ENCODE data around the gene GRIK4. TPM values are rescaled to one million over a fixed set of nuclear protein-coding genes. Genes with fewer than 3 reads are reported as not detected.

Gene GRIK4
- total RNA-seq, 1 donor from 2014 or later, result 0.06 TPM

GRCh38 chr11:120858740-120859139 is 347.2 kb downstream of the GRIK4 start:
- TF ChIP-seq CTCF (conservative IDR thresholded peaks at IDR 0.05; ENCODE audit: low read depth, low read length), result no peak
- DNase-seq (ENCODE audit: low read depth), result no peak
- H3K4me3 ChIP-seq (ENCODE audit: low read depth, low read length), result no peak overlapping the region

- DNase-seq (ENCODE audit: low read depth), result no peak
Measured at GRCh38 chr11:120859552-120860295, 348.2 kb downstream of the GRIK4 start.

GRCh38 chr11:120863359-120863758 is 351.8 kb downstream of the GRIK4 start:
- TF ChIP-seq CTCF (conservative IDR thresholded peaks at IDR 0.05; ENCODE audit: low read depth, low read length), result no peak
- no peak overlapping the region for H3K4me3 ChIP-seq (ENCODE audit: low read depth, low read length)
- DNase-seq (ENCODE audit: low read depth), result peak; percentile 4

More at GRCh38 chr11:120859552-120860295, 348.2 kb downstream of the GRIK4 start:
- no peak for TF ChIP-seq CTCF (conservative IDR thresholded peaks at IDR 0.05; ENCODE audit: low read depth, low read length)
- H3K4me3 ChIP-seq (ENCODE audit: low read depth, low read length), result no peak overlapping the region

- no peak for DNase-seq (ENCODE audit: low read depth)
- no peak for TF ChIP-seq CTCF (conservative IDR thresholded peaks at IDR 0.05; ENCODE audit: low read depth, low read length)
- no peak overlapping the region for H3K4me3 ChIP-seq (ENCODE audit: low read depth, low read length)
Measured at GRCh38 chr11:120867024-120867423, 355.5 kb downstream of the GRIK4 start.

GRCh38 chr11:120867531-120867930 is 356.0 kb downstream of the GRIK4 start:
- DNase-seq (ENCODE audit: low read depth), result no peak
- H3K4me3 ChIP-seq (ENCODE audit: low read depth, low read length), result no peak overlapping the region
- TF ChIP-seq CTCF (conservative IDR thresholded peaks at IDR 0.05; ENCODE audit: low read depth, low read length), result no peak

GRCh38 chr11:120867988-120868387 is 356.4 kb downstream of the GRIK4 start:
- TF ChIP-seq CTCF (conservative IDR thresholded peaks at IDR 0.05; ENCODE audit: low read depth, low read length), result no peak
- no peak overlapping the region for H3K4me3 ChIP-seq (ENCODE audit: low read depth, low read length)
- DNase-seq (ENCODE audit: low read depth), result no peak

- no peak for DNase-seq (ENCODE audit: low read depth)
- H3K4me3 ChIP-seq (ENCODE audit: low read depth, low read length), result no peak overlapping the region
- no peak for TF ChIP-seq CTCF (conservative IDR thresholded peaks at IDR 0.05; ENCODE audit: low read depth, low read length)
Measured at GRCh38 chr11:120869097-120869496, 357.5 kb downstream of the GRIK4 start.
